ENCODE data around the gene ARHGAP9. TPM values are rescaled to one million over a fixed set of nuclear protein-coding genes. Genes with fewer than 3 reads are reported as not detected.

Gene ARHGAP9
- total and polyA plus RNA-seq, 2 of the 4 experiments (the other 2 are of a cell fraction), result 0.18 to 0.79 TPM

DNA sequence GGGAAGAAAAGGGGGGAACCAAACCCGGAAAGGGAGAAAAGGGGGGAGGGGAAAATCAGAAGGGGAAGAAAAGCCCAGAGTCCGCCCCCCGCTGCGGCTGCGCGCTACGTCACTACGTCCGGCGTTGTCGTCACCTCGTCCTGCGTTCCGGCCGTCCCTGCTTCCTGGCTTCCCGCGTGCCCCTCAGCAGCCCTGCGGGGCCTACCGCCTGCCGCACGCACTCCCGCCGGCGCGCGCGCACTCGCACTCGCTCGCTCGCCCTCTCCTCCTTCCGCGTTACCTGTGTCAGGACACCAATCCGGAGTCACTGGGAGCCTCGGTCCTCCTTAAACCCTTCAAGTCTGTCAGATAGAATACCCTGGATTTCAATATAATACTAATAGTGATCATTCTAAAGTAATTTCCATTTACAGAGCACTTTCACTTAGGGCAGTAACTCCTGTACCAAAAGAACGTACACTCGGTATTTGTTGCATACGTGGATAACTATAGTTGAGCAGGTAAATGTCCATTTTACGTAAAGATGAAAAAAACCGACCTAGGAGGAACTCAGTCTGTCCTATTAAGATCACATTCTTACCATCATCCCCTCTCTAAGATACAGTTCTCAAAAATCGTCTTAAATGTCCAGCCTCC is 48.6 kb downstream of the ARHGAP9 start, which contains the start of gene R3HDM2:
Gene R3HDM2, minus strand, starts transcription at position 113 of the 636 bp plus-strand sequence. CDS start 120,615 bp downstream, outside the sequence.
- Histone ChIP-seq H2BK20ac (ENCODE audit: low read depth, low read length) (peak within 1 kb of the TSS; percentile 27; the same call in 1 of the 2 replicates), H3K4me2 (ENCODE audit: low read depth, low read length) (peak within 1 kb of the TSS; percentile 97), H3K4me1 (ENCODE audit: control insufficient read depth, insufficient read depth, low read length) (peaks cover 3% of the 10 kb centered on the region), H4K5ac (ENCODE audit: low read depth, low read length) (peak within 1 kb of the TSS; percentile 97), H3K14ac (replicated peaks; ENCODE audit: low read depth, low read length) (peak within 1 kb of the TSS; percentile 94), H3K9me1 (ENCODE audit: insufficient read depth, low read length) (0 out of 2 replicates have a peak, but pooled peaks cover 3% of the 10 kb centered on the region), H4K91ac (ENCODE audit: insufficient read depth, low read depth, low read length) (peak within 1 kb of the TSS; percentile 95), H3K36me3 (ENCODE audit: control insufficient read depth, insufficient read depth, low read length) (no peaks in the 10 kb centered on the region), H3K18ac (ENCODE audit: low read depth, low read length) (peak within 1 kb of the TSS; percentile 90), H3K4me3 (ENCODE audit: insufficient read depth, low read depth, low read length) (peak within 1 kb of the TSS; percentile 98), H4K8ac (ENCODE audit: low read depth in 2 of 2, low read length in 2 of 2) (peak within 1 kb of the TSS; percentile 94 to 97), H3K56ac (ENCODE audit: extremely low read depth, insufficient read depth, low read length) (peak within 1 kb of the TSS; percentile 81), H3K23ac (ENCODE audit: low read depth, low read length) (peak within 1 kb of the TSS; percentile 98), H2BK5ac (ENCODE audit: low read depth, low read length, poor library complexity, severe bottlenecking) (peak within 1 kb of the TSS; percentile 80), H2AFZ (replicated peaks; ENCODE audit: low read length, poor library complexity) (peak within 1 kb of the TSS; percentile 92), H2AK5ac (ENCODE audit: low read depth, low read length) (peak within 1 kb of the TSS; percentile 85), H3K27me3 (ENCODE audit: control insufficient read depth, insufficient read depth, low read length) (no peaks in the 10 kb centered on the region), H3K9me3 (ENCODE audit: control insufficient read depth, insufficient read depth, low read length) (no peaks in the 10 kb centered on the region), H2BK15ac (ENCODE audit: low read depth, low read length) (0 out of 3 replicates have a peak within 1 kb of the TSS, but pooled peaks have one; percentile 19), H3K4ac (ENCODE audit: low read depth, low read length) (peak within 1 kb of the TSS; percentile 93), H3K27ac (ENCODE audit: insufficient read depth, low read length) (peak within 1 kb of the TSS; percentile 96), H4K20me1 (ENCODE audit: insufficient read depth, low read length) (no peaks in the 10 kb centered on the region; the same call in 1 of the 2 replicates), H2BK120ac (ENCODE audit: low read depth, low read length) (no peak within 1 kb of the TSS; the same call in 1 of the 2 replicates), H3K9ac (ENCODE audit: low read depth, low read length) (peak within 1 kb of the TSS; percentile 97), H2AK9ac (replicated peaks; ENCODE audit: low read depth, low read length, poor library complexity) (peak within 1 kb of the TSS; percentile 86), H3K79me1 (ENCODE audit: low read depth in 1 of 2, low read length in 2 of 2) (peaks cover 19 to 41% of the 10 kb centered on the region in 2 experiments)
- in situ Hi-C loops (cut with MboI; ENCODE audit: low sequenced_read_pairs) (no loop called here), intact Hi-C loops (cut with micrococcal nuclease) (loop anchor here (5.0 kb wide), 1 partner anchor 124 kb away; no protein-coding TSS in a partner anchor), dilution Hi-C loops (cut with HindIII; ENCODE audit: low sequenced_read_pairs, unreplicated experiment) (no loop called here)
- ATAC-seq (ENCODE audit: low read depth) (peak; percentile 96), DNase-seq (peak; percentile 96)
- 0% methylated on average over 3 of the region's 41 CpGs; no CpG with 5 or more reads in 1 of the 2 experiments for WGBS, 2 experiments (ENCODE audit: extremely low coverage in 2 of 2, insufficient read length in 1 of 2)
- CTCF ChIA-PET, result no interaction called here
- POLR2A ChIA-PET (ENCODE audit: unreplicated experiment), result no interaction called here
- BruUV-seq (replicated peaks), result TSS peak; percentile 81
- TF ChIP-seq MXI1 (IDR thresholded peaks at IDR 0.05; ENCODE audit: borderline replicate concordance, low read depth, low read length), result peak; percentile 65; the same call in 1 of the 2 replicates
- no peak for TF ChIP-seq SMC3 (IDR thresholded peaks at IDR 0.05; ENCODE audit: low read depth, low read length)
- TF ChIP-seq FOS (IDR thresholded peaks at IDR 0.05; ENCODE audit: low read depth, low read length), result no peak
- TF ChIP-seq RFX5 (IDR thresholded peaks at IDR 0.05; ENCODE audit: low read depth, low read length), result no peak
- TF ChIP-seq POLR2A (IDR thresholded peaks at IDR 0.05; ENCODE audit: low read depth, low read length), result peak; percentile 88
- no peak for TF ChIP-seq CHD1 (IDR thresholded peaks at IDR 0.05; ENCODE audit: low read depth, low read length)
- TF ChIP-seq CEBPB (IDR thresholded peaks at IDR 0.05; ENCODE audit: low read depth, low read length), result no peak
- TF ChIP-seq, protein P1, sequence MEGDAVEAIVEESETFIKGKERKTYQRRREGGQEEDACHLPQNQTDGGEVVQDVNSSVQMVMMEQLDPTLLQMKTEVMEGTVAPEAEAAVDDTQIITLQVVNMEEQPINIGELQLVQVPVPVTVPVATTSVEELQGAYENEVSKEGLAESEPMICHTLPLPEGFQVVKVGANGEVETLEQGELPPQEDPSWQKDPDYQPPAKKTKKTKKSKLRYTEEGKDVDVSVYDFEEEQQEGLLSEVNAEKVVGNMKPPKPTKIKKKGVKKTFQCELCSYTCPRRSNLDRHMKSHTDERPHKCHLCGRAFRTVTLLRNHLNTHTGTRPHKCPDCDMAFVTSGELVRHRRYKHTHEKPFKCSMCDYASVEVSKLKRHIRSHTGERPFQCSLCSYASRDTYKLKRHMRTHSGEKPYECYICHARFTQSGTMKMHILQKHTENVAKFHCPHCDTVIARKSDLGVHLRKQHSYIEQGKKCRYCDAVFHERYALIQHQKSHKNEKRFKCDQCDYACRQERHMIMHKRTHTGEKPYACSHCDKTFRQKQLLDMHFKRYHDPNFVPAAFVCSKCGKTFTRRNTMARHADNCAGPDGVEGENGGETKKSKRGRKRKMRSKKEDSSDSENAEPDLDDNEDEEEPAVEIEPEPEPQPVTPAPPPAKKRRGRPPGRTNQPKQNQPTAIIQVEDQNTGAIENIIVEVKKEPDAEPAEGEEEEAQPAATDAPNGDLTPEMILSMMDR (conservative IDR thresholded peaks at IDR 0.05; ENCODE audit: low read depth, low read length), result no peak
- TF ChIP-seq, protein P2, sequence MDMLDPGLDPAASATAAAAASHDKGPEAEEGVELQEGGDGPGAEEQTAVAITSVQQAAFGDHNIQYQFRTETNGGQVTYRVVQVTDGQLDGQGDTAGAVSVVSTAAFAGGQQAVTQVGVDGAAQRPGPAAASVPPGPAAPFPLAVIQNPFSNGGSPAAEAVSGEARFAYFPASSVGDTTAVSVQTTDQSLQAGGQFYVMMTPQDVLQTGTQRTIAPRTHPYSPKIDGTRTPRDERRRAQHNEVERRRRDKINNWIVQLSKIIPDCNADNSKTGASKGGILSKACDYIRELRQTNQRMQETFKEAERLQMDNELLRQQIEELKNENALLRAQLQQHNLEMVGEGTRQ (IDR thresholded peaks at IDR 0.05; ENCODE audit: low read depth, low read length), result peak; percentile 54
- peak; percentile 73; the same call in 1 of the 2 replicates for TF ChIP-seq BHLHE40 (IDR thresholded peaks at IDR 0.05; ENCODE audit: low read depth, low read length)
- TF ChIP-seq, protein P3, sequence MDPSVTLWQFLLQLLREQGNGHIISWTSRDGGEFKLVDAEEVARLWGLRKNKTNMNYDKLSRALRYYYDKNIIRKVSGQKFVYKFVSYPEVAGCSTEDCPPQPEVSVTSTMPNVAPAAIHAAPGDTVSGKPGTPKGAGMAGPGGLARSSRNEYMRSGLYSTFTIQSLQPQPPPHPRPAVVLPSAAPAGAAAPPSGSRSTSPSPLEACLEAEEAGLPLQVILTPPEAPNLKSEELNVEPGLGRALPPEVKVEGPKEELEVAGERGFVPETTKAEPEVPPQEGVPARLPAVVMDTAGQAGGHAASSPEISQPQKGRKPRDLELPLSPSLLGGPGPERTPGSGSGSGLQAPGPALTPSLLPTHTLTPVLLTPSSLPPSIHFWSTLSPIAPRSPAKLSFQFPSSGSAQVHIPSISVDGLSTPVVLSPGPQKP (IDR thresholded peaks at IDR 0.05; ENCODE audit: borderline replicate concordance, low read depth, low read length), result no peak
- TF ChIP-seq MAFK (IDR thresholded peaks at IDR 0.05; ENCODE audit: low read depth, low read length), result no peak
- no peak for TF ChIP-seq RCOR1 (IDR thresholded peaks at IDR 0.05; ENCODE audit: insufficient replicate concordance, low read length)
- TF ChIP-seq MAZ (IDR thresholded peaks at IDR 0.05; ENCODE audit: borderline replicate concordance, low read depth, low read length), result peak; percentile 71; the same call in 1 of the 2 replicates
